ENCODE data around the gene MROH7. TPM values are rescaled to one million over a fixed set of nuclear protein-coding genes. Genes with fewer than 3 reads are reported as not detected.

Gene MROH7
- total and polyA plus RNA-seq, 4 donors = 0.07 to 2.8 (median 0.58) TPM

DNA sequence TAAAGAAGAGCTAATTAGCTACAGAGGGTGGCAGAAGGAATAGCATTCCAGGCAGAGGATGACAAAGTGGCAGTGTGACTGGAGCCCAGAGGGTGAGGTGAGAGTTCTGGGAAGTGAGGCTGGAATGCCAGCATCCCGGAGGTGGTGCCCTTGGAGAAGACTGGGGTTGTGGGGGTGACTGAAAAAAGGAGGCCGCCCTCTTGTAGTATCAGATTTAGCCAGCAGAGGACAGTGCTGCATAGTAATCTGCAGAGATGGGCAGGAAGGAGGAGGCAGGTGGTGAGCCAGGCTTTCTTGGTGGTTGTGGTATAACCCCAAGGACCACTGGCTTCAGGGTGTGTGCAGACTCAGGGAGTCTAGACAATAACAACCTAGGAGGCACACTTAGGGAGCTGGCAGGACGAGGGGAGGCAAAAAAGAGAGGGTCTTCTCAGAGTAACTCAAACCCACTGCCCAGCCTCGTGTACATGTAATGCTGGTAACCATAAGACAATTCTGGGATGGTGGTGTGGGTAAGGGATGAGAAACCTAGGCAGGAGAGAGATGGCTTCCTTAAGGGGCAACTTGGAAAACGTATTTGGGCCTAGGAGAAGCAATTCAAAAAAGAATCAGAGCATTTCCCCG lies 30.5 kb downstream of the MROH7 start:
- H3K4me3 ChIP-seq (ENCODE audit: low read depth in 1 of 3, low read length in 3 of 3) = no peak overlapping the region
- TF ChIP-seq GABPA (IDR thresholded peaks at IDR 0.05 in 1 of 2, conservative IDR thresholded peaks at IDR 0.05 in 1 of 2) (peak in 1 of 2 donors; percentile 53), CTCF (IDR thresholded peaks at IDR 0.05; ENCODE audit: low read depth, low read length, missing input control) (peak; percentile 94), RAD21 (IDR thresholded peaks at IDR 0.05) (peak; percentile 87 to 96), FOXA1 (IDR thresholded peaks at IDR 0.05) (no peak)
- H3K27me3 ChIP-seq (ENCODE audit: control insufficient read depth in 4 of 4, insufficient read depth in 4 of 4, low read length in 3 of 4) = no peaks in the 10 kb centered on the region
- H3K36me3 ChIP-seq (ENCODE audit: control insufficient read depth in 4 of 4, insufficient read depth in 3 of 4, low read depth in 1 of 4, low read length in 3 of 4) = peaks cover 0 to 7% (median 0%) of the 10 kb centered on the region in 4 donors
- H3K9ac ChIP-seq (ENCODE audit: low read depth in 1 of 2, low read length in 2 of 2) = no peak overlapping the region
- 72% methylated on average over 6 of the region's 6 CpGs for WGBS
- peaks cover 0 to 3% (median 0%) of the 10 kb centered on the region in 4 donors for H3K9me3 ChIP-seq (ENCODE audit: control insufficient read depth in 4 of 4, low read length in 3 of 4)
- H3K27ac ChIP-seq (ENCODE audit: low read depth in 1 of 2, low read length in 2 of 2) = no peak overlapping the region
- DNase-seq (ENCODE audit: low spot score) = peak; percentile 59
- peaks cover 0 to 4% (median 0%) of the 10 kb centered on the region in 4 donors for H3K4me1 ChIP-seq (ENCODE audit: control insufficient read depth in 4 of 4, insufficient read depth in 4 of 4, low read length in 3 of 4)

DNA sequence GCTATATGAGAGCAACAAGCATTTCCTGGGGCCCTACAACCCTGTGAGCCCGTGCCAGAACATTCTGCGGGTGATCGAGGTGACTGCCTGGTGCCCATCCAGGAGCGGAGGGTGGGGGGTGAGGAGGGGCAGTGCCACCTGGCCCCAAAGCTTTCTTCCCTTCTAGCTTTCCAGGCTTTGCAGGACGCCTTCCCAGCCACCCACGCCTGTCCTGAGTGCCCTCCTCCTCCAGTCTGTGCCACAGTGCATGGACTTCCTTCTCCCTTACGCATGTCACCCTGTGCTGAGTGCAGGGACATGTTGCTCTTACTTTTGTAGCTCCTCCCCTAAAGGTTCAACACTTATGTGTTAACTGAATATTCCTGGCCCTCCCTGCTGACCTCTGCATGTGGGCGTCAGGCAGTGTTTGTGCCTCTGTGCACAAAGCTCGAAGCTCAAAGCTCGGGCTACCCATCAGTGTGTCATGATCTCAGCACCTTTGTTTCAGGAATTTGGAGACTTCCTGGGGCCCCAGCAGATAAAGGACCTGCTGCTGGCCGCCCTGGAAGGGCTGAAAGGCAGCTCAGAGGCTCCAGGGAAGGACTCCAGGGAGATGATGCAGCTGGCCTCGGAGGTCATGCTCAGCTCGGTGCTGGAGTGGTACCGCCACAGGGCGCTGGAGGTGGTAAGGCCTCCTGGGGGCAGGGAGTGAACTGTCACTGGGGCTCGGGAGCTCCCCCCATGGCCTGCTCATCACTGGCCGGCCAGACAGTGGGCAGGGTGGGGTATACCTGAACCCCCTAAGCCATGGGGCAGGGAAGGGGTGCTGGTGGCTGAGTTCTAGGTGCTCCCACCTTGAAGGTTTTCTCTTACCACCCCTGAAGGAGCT lies 37.4 kb downstream of the MROH7 start:
- no peak overlapping the region for H3K9ac ChIP-seq (ENCODE audit: low read depth in 1 of 2, low read length in 2 of 2)
- peaks cover 0 to 12% (median 1%) of the 10 kb centered on the region in 4 donors for H3K36me3 ChIP-seq (ENCODE audit: control insufficient read depth in 4 of 4, insufficient read depth in 3 of 4, low read depth in 1 of 4, low read length in 3 of 4)
- H3K27me3 ChIP-seq (ENCODE audit: control insufficient read depth in 4 of 4, insufficient read depth in 4 of 4, low read length in 3 of 4) = no peaks in the 10 kb centered on the region
- WGBS = 91% methylated on average over 17 of the region's 17 CpGs
- no peak for DNase-seq (ENCODE audit: low spot score)
- H3K4me3 ChIP-seq (ENCODE audit: low read depth in 1 of 3, low read length in 3 of 3) = no peak overlapping the region
- no peak overlapping the region for H3K27ac ChIP-seq (ENCODE audit: low read depth in 1 of 2, low read length in 2 of 2)
- no peaks in the 10 kb centered on the region for H3K9me3 ChIP-seq (ENCODE audit: control insufficient read depth in 4 of 4, low read length in 3 of 4)
- TF ChIP-seq HNF4G (IDR thresholded peaks at IDR 0.05) (no peak), FOXA2 (IDR thresholded peaks at IDR 0.05) (no peak), YY1 (IDR thresholded peaks at IDR 0.05) (no peak), GABPA (IDR thresholded peaks at IDR 0.05 in 1 of 2, conservative IDR thresholded peaks at IDR 0.05 in 1 of 2) (no peak), RXRA (IDR thresholded peaks at IDR 0.05) (no peak), NR2F2 (IDR thresholded peaks at IDR 0.05) (no peak), TAF1 (conservative IDR thresholded peaks at IDR 0.05) (no peak), FOXA1 (IDR thresholded peaks at IDR 0.05) (no peak), HNF4A (conservative IDR thresholded peaks at IDR 0.05) (no peak), ATF3 (IDR thresholded peaks at IDR 0.05) (no peak), JUND (IDR thresholded peaks at IDR 0.05) (no peak), MAX (IDR thresholded peaks at IDR 0.05) (no peak), SP1 (IDR thresholded peaks at IDR 0.05) (no peak), CTCF (IDR thresholded peaks at IDR 0.05; ENCODE audit: low read depth, low read length, missing input control) (no peak), RAD21 (IDR thresholded peaks at IDR 0.05) (no peak), EGR1 (IDR thresholded peaks at IDR 0.05; ENCODE audit: low read depth in 2 of 2) (no peak)
- TF ChIP-seq, protein P1, sequence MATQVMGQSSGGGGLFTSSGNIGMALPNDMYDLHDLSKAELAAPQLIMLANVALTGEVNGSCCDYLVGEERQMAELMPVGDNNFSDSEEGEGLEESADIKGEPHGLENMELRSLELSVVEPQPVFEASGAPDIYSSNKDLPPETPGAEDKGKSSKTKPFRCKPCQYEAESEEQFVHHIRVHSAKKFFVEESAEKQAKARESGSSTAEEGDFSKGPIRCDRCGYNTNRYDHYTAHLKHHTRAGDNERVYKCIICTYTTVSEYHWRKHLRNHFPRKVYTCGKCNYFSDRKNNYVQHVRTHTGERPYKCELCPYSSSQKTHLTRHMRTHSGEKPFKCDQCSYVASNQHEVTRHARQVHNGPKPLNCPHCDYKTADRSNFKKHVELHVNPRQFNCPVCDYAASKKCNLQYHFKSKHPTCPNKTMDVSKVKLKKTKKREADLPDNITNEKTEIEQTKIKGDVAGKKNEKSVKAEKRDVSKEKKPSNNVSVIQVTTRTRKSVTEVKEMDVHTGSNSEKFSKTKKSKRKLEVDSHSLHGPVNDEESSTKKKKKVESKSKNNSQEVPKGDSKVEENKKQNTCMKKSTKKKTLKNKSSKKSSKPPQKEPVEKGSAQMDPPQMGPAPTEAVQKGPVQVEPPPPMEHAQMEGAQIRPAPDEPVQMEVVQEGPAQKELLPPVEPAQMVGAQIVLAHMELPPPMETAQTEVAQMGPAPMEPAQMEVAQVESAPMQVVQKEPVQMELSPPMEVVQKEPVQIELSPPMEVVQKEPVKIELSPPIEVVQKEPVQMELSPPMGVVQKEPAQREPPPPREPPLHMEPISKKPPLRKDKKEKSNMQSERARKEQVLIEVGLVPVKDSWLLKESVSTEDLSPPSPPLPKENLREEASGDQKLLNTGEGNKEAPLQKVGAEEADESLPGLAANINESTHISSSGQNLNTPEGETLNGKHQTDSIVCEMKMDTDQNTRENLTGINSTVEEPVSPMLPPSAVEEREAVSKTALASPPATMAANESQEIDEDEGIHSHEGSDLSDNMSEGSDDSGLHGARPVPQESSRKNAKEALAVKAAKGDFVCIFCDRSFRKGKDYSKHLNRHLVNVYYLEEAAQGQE (IDR thresholded peaks at IDR 0.05) = no peak
- TF ChIP-seq, protein P2, sequence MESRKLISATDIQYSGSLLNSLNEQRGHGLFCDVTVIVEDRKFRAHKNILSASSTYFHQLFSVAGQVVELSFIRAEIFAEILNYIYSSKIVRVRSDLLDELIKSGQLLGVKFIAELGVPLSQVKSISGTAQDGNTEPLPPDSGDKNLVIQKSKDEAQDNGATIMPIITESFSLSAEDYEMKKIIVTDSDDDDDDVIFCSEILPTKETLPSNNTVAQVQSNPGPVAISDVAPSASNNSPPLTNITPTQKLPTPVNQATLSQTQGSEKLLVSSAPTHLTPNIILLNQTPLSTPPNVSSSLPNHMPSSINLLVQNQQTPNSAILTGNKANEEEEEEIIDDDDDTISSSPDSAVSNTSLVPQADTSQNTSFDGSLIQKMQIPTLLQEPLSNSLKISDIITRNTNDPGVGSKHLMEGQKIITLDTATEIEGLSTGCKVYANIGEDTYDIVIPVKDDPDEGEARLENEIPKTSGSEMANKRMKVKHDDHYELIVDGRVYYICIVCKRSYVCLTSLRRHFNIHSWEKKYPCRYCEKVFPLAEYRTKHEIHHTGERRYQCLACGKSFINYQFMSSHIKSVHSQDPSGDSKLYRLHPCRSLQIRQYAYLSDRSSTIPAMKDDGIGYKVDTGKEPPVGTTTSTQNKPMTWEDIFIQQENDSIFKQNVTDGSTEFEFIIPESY (IDR thresholded peaks at IDR 0.05) = no peak
- H3K4me1 ChIP-seq (ENCODE audit: control insufficient read depth in 4 of 4, insufficient read depth in 4 of 4, low read length in 3 of 4) = no peaks in the 10 kb centered on the region

Measured in liver (tissue), 9 donors.